Skeletal muscle tissue (tissue), 4 donors: Measurements from ENCODE around the gene MYL3. TPM values are rescaled to one million over a fixed set of nuclear protein-coding genes. Genes with fewer than 3 reads are reported as not detected.

Source experiments
- H3K27ac ChIP-seq: one replicate; pipeline ENCODE4 v1.7.0; 2013; ENCODE audit warnings: mild to moderate bottlenecking, low read depth, low read length, inconsistent platforms
- H3K27me3 ChIP-seq, 3 donors: one replicate each; pipeline ENCODE4 v1.7.0; 2013; ENCODE audit warnings: low read length in 3 of 3; ENCODE audit not compliant: control insufficient read depth in 3 of 3, insufficient read depth in 3 of 3
- H3K36me3 ChIP-seq, 3 donors: one replicate each; pipeline ENCODE4 v1.7.0; 2013; ENCODE audit warnings: low read length in 3 of 3; ENCODE audit not compliant: control insufficient read depth in 3 of 3, insufficient read depth in 3 of 3
- H3K4me1 ChIP-seq, 3 donors: one replicate each; pipeline ENCODE4 v1.7.0; 2013; ENCODE audit warnings: low read length in 3 of 3, mild to moderate bottlenecking in 3 of 3; ENCODE audit not compliant: control insufficient read depth in 3 of 3, insufficient read depth in 3 of 3
- H3K4me3 ChIP-seq, 3 donors: one replicate each; pipeline ENCODE4 v1.7.0; 2013; ENCODE audit warnings: low read length in 3 of 3
- H3K9ac ChIP-seq, 3 donors: one replicate each; pipeline ENCODE4 v1.7.0; 2013; ENCODE audit warnings: low read length in 3 of 3, mild to moderate bottlenecking in 3 of 3, moderate library complexity in 2 of 3, low read depth in 1 of 3
- H3K9me3 ChIP-seq, 3 donors: one replicate each; pipeline ENCODE4 v1.7.0; 2013; ENCODE audit warnings: low read length in 3 of 3; ENCODE audit not compliant: control insufficient read depth in 3 of 3
- total RNA-seq: library from RNA; depleted of rRNA; stranded (reverse); fragments of >200 nt; gene quantifications from one replicate; pipeline ENCODE4 v1.2.3, GENCODE V29; 2014
- donor health status: Osteomylitis.

MYL3 gene
- total RNA-seq, 1 donor from 2014 or later: 53.2 TPM

- Histone ChIP-seq H3K4me3 (no peak overlapping the region), H3K4me1 (peaks cover 7 to 17% (median 11%) of the 10 kb centered on the region in 3 donors), H3K27me3 (peaks cover 0 to 8% (median 4%) of the 10 kb centered on the region in 3 donors), H3K27ac (no peak overlapping the region), H3K9me3 (no peaks in the 10 kb centered on the region), H3K9ac (no peak overlapping the region), H3K36me3 (no peaks in the 10 kb centered on the region)
Observed at GRCh38 chr3:46900007-46900292, 36.7 kb upstream of the MYL3 start.

DNA sequence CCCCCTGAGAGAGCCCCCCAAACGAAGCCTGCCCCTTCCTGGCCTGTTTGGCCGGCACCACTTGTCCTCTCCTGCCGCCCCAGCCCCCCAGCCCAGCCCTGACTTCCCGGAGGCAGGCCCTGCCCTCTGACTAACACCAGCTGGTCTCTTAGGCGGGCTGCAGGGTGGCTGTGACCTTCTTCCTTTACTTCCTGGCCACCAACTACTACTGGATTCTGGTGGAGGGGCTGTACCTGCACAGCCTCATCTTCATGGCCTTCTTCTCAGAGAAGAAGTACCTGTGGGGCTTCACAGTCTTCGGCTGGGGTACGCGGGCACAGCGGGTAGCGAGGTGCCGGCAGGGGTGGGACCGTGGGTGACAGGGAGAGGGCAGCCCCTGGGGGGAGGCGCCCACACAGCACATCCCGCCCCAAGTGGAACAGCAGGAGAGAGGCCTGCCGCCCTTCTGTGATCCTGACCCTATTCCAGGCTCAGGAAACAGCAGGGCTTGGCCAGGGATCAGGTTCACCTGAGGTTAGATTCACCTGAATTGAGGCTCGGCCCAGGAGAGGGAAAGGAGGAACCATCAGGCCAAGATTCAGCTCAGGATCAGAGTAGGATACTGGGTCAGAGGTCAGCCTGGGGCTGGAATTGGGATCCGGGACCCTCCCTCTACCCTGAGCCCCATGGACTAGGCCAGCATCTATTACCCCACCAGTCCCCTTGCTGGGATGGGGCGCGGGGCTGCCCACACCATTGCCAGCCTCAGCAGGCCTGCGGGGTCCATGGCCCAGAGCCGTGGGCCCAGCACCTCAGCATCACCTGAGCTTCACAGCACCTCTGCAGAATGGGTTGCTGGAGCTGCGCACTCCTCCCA, 36.1 kb upstream of the MYL3 start:
- H3K36me3 ChIP-seq: no peaks in the 10 kb centered on the region
- peaks cover 0 to 8% (median 4%) of the 10 kb centered on the region in 3 donors for H3K27me3 ChIP-seq
- no peaks in the 10 kb centered on the region for H3K9me3 ChIP-seq
- peak overlapping the region in 1 of 3 donors; percentile 54 for H3K9ac ChIP-seq
- no peak overlapping the region for H3K4me3 ChIP-seq
- peaks cover 7 to 17% (median 11%) of the 10 kb centered on the region in 3 donors for H3K4me1 ChIP-seq
- H3K27ac ChIP-seq: no peak overlapping the region

DNA sequence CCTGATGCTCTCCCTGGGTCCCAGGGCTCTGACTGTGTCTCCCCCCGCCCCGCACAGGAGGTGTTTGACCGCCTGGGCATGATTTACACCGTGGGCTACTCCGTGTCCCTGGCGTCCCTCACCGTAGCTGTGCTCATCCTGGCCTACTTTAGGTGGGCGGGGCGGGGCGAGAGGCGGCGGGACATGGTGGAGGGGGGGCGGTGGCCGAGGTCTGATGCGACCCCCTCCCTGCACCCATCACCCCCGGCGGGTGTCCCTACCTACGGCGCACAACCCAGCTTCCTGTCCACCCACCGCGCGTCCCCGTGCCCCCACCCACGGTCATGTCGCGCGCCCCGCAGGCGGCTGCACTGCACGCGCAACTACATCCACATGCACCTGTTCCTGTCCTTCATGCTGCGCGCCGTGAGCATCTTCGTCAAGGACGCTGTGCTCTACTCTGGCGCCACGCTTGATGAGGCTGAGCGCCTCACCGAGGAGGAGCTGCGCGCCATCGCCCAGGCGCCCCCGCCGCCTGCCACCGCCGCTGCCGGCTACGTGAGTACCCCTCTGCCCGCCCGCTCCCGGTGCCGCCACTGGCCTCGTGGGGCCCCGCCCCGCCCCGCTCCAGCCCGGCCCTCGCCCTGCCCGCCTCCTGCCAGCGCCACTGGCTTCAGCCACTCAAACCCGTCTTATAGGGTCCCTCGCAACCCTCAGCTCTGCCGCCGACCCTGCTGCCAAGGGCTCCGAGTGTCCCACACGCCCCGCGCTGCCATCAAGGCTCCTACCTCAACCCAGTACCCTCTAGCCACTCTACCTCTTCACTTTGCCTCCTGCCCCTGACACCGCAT, 35.3 kb upstream of the MYL3 start:
- Histone ChIP-seq H3K9ac (peak overlapping the region in 1 of 3 donors; percentile 54), H3K4me3 (peak overlapping the region in 2 of 3 donors; percentile 52 to 58), H3K4me1 (peaks cover 7 to 18% (median 15%) of the 10 kb centered on the region in 3 donors), H3K36me3 (no peaks in the 10 kb centered on the region), H3K27me3 (peaks cover 0 to 8% (median 4%) of the 10 kb centered on the region in 3 donors), H3K27ac (no peak overlapping the region), H3K9me3 (no peaks in the 10 kb centered on the region)

GRCh38 chr3:46897829-46898320, 34.6 kb upstream of the MYL3 start:
- H3K27ac ChIP-seq: no peak overlapping the region
- no peaks in the 10 kb centered on the region for H3K36me3 ChIP-seq
- peaks cover 7 to 24% (median 21%) of the 10 kb centered on the region in 3 donors for H3K4me1 ChIP-seq
- H3K4me3 ChIP-seq: no peak overlapping the region
- peak overlapping the region in 1 of 3 donors; percentile 54 for H3K9ac ChIP-seq
- H3K27me3 ChIP-seq: peaks cover 0 to 8% (median 4%) of the 10 kb centered on the region in 3 donors
- H3K9me3 ChIP-seq: no peaks in the 10 kb centered on the region

GRCh38 chr3:46897031-46897430, 33.8 kb upstream of the MYL3 start:
- Histone ChIP-seq H3K9ac (no peak overlapping the region), H3K27me3 (peaks cover 0 to 8% (median 4%) of the 10 kb centered on the region in 3 donors), H3K4me1 (peaks cover 12 to 32% (median 28%) of the 10 kb centered on the region in 3 donors), H3K27ac (no peak overlapping the region), H3K9me3 (no peaks in the 10 kb centered on the region), H3K4me3 (no peak overlapping the region), H3K36me3 (no peaks in the 10 kb centered on the region)

DNA sequence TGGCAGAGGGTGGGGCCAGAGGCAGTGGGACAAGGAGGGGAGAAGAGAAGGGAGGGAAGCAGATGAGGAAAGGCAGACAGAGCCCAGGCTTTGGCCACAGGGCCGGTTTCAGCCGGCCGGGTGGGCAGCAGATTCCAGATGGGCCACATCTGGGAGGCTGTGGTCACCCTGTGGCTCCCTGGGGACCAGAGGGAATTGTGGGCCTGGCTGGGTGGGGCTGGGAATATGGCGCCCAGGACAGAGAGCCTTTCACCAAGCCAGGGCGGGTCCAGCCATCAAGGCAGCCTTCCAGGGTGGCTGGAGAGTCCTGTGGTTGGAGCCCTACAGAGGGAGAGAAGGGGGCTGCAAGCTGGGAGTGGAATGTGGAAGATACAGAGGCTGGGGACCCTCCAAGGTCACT, 33.1 kb upstream of the MYL3 start:
- H3K9me3 ChIP-seq: no peaks in the 10 kb centered on the region
- H3K4me1 ChIP-seq: peaks cover 17 to 38% (median 32%) of the 10 kb centered on the region in 3 donors
- peaks cover 0 to 8% (median 4%) of the 10 kb centered on the region in 3 donors for H3K27me3 ChIP-seq

DNA sequence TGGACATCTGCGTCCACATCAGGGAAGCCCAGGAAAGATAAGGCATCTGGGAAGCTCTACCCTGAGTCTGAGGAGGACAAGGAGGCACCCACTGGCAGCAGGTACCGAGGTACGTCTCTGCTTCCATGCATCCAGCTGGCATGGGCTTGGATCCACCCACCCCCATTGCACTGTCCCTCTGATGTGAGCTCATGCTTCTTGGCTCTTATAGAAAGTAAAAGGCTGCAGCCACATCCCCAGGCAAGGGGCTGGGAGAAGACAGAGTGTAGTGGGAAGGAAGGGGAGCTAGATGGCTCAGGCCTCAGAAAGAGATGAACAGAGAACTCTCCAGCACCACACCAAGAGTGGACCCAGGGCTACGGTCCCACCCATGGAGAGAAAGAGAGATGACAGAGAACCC, 32.5 kb upstream of the MYL3 start:
- Histone ChIP-seq H3K36me3 (no peaks in the 10 kb centered on the region), H3K27ac (no peak overlapping the region), H3K9ac (no peak overlapping the region), H3K9me3 (no peaks in the 10 kb centered on the region), H3K27me3 (peaks cover 0 to 8% (median 4%) of the 10 kb centered on the region in 3 donors), H3K4me1 (peaks cover 17 to 43% (median 32%) of the 10 kb centered on the region in 3 donors), H3K4me3 (no peak overlapping the region)

More for the DNA sequence above, 33.1 kb upstream of the MYL3 start:
- H3K9ac ChIP-seq: no peak overlapping the region
- H3K27ac ChIP-seq: no peak overlapping the region
- H3K4me3 ChIP-seq: no peak overlapping the region
- H3K36me3 ChIP-seq: no peaks in the 10 kb centered on the region

GRCh38 chr3:46895204-46895660, 32.0 kb upstream of the MYL3 start:
- Histone ChIP-seq H3K27me3 (peaks cover 0 to 8% (median 4%) of the 10 kb centered on the region in 3 donors), H3K9ac (no peak overlapping the region), H3K4me1 (peaks cover 17 to 41% (median 32%) of the 10 kb centered on the region in 3 donors), H3K27ac (no peak overlapping the region), H3K36me3 (no peaks in the 10 kb centered on the region), H3K4me3 (no peak overlapping the region), H3K9me3 (no peaks in the 10 kb centered on the region)

- peaks cover 17 to 36% (median 31%) of the 10 kb centered on the region in 3 donors for H3K4me1 ChIP-seq
Observed at GRCh38 chr3:46894256-46894655, 31.0 kb upstream of the MYL3 start.

More at GRCh38 chr3:46894256-46894655, 31.0 kb upstream of the MYL3 start:
- no peak overlapping the region for H3K9ac ChIP-seq
- peaks cover 4 to 5% (median 4%) of the 10 kb centered on the region in 3 donors for H3K27me3 ChIP-seq
- no peak overlapping the region for H3K27ac ChIP-seq
- H3K36me3 ChIP-seq: no peaks in the 10 kb centered on the region
- no peak overlapping the region for H3K4me3 ChIP-seq
- no peaks in the 10 kb centered on the region for H3K9me3 ChIP-seq
